Activated B cell treated with CpG ODN at 0.5 μM for 24 hours (primary cell): ENCODE measurements around the gene POU2F1. TPM values are rescaled to one million over a fixed set of nuclear protein-coding genes. Genes with fewer than 3 reads are reported as not detected.
A peak's percentile ranks its signal among the peaks of the same experiment; 100 is the strongest.

Experiments used
- ATAC-seq: fragments of 200-7000 bp; cut with Tn5 transposase; one replicate; pipeline ENCODE4 v1.10.0; 2021; ENCODE audit warnings: low read depth, mild to moderate bottlenecking, moderate library complexity
- CTCF ChIA-PET: fragments of 350-600 bp; sonication (Branson Sonifier 250); formaldehyde crosslinking; loops from one replicate; lab custom pipeline; 2021; ENCODE audit warnings: antibody characterized with exemption; lab: Charles Lee
- POLR2A ChIA-PET: fragments of 350-600 bp; sonication (Branson Sonifier 250); formaldehyde crosslinking; loops from one replicate; lab custom pipeline; 2021; ENCODE audit warnings: antibody characterized with exemption; lab: Charles Lee
- DNase-seq: peaks from one replicate; pipeline ENCODE4 v3.0.0; 2022
- H3K27ac Mint-ChIP-seq: one replicate; pipeline ENCODE4 v1.8.0; 2020; ENCODE audit warnings: mixed read lengths
- H3K27me3 Mint-ChIP-seq: one replicate; pipeline ENCODE4 v1.8.0; 2021; ENCODE audit warnings: mixed read lengths
- H3K36me3 Mint-ChIP-seq: one replicate; pipeline ENCODE4 v1.8.0; 2021; ENCODE audit warnings: low read depth, mixed read lengths
- H3K4me1 Mint-ChIP-seq: one replicate; pipeline ENCODE4 v1.8.0; 2021; ENCODE audit warnings: mixed read lengths
- H3K4me3 Mint-ChIP-seq: one replicate; pipeline ENCODE4 v1.8.0; 2020; ENCODE audit warnings: mild to moderate bottlenecking, mixed read lengths
- H3K9me3 Mint-ChIP-seq: one replicate; pipeline ENCODE4 v1.8.0; 2020; ENCODE audit warnings: mixed read lengths
- CTCF ChIP-seq: fragments of 200-600 bp; IDR thresholded peaks from one replicate; pipeline ENCODE4 v1.8.0; 2022; ENCODE audit warnings: antibody characterized with exemption, mild to moderate bottlenecking
- intact Hi-C: fragments of 100-400 bp; cut with micrococcal nuclease; formaldehyde crosslinking; loops from one replicate; pipeline ENCODE4 v1.15.1; 2024
- total RNA-seq: library from RNA; stranded (reverse); gene quantifications from 2 replicates; pipeline ENCODE4 v1.2.3, GENCODE V29; 2022

POU2F1 gene
- total RNA-seq, 1 donor from 2014 or later, result 35.5 TPM

- Mint-ChIP-seq H3K4me1 (peaks cover 48% of the 10 kb centered on the region), H3K27me3 (no peaks in the 10 kb centered on the region), H3K9me3 (peaks cover 1% of the 10 kb centered on the region), H3K4me3 (no peak overlapping the region), H3K27ac (no peak overlapping the region), H3K36me3 (peaks cover 1% of the 10 kb centered on the region)
- no peak for TF ChIP-seq CTCF
- intact Hi-C loops, result loop anchor here (2.0 kb wide), 1 partner anchor 16 kb away; no protein-coding TSS in a partner anchor
- ChIA-PET CTCF (no interaction called here), POLR2A (no interaction called here)
- no peak for DNase-seq
- ATAC-seq, result no peak
Observed at GRCh38 chr1:167248707-167249642, 28.3 kb downstream of the POU2F1 start.

- ATAC-seq, result peak; percentile 61
- H3K27me3 Mint-ChIP-seq, result no peaks in the 10 kb centered on the region
- no peaks in the 10 kb centered on the region for H3K9me3 Mint-ChIP-seq
- no peak overlapping the region for H3K27ac Mint-ChIP-seq
- intact Hi-C loops, result loop anchor here (2.0 kb wide), 1 partner anchor 15 kb away; no protein-coding TSS in a partner anchor
- H3K36me3 Mint-ChIP-seq, result no peaks in the 10 kb centered on the region
- H3K4me3 Mint-ChIP-seq, result no peak overlapping the region
- no peak for DNase-seq
- ChIA-PET CTCF (no interaction called here), POLR2A (no interaction called here)
- no peak for TF ChIP-seq CTCF
- peaks cover 46% of the 10 kb centered on the region for H3K4me1 Mint-ChIP-seq
Observed at GRCh38 chr1:167249702-167250101, 29.0 kb downstream of the POU2F1 start.

- ATAC-seq (no peak), DNase-seq (no peak)
- H3K27me3 Mint-ChIP-seq, result no peaks in the 10 kb centered on the region
- TF ChIP-seq CTCF, result no peak
- ChIA-PET POLR2A (no interaction called here), CTCF (no interaction called here)
- intact Hi-C loops, result no loop called here
- no peak overlapping the region for H3K4me3 Mint-ChIP-seq
- H3K4me1 Mint-ChIP-seq, result peaks cover 45% of the 10 kb centered on the region
- H3K27ac Mint-ChIP-seq, result no peak overlapping the region
- H3K36me3 Mint-ChIP-seq, result no peaks in the 10 kb centered on the region
- H3K9me3 Mint-ChIP-seq, result no peaks in the 10 kb centered on the region
Observed at GRCh38 chr1:167250482-167250881, 29.8 kb downstream of the POU2F1 start.

GRCh38 chr1:167251472-167251871 is 30.8 kb downstream of the POU2F1 start:
- ATAC-seq (no peak), DNase-seq (no peak)
- Mint-ChIP-seq H3K9me3 (no peaks in the 10 kb centered on the region), H3K36me3 (no peaks in the 10 kb centered on the region), H3K4me1 (peaks cover 42% of the 10 kb centered on the region), H3K27me3 (no peaks in the 10 kb centered on the region), H3K27ac (no peak overlapping the region), H3K4me3 (no peak overlapping the region)
- intact Hi-C loops, result no loop called here
- POLR2A ChIA-PET, result no interaction called here
- TF ChIP-seq CTCF, result no peak
- CTCF ChIA-PET, result interaction anchor here (0.7 kb wide), 1 partner anchor 29 kb away, joined by 5 read pairs; no protein-coding TSS in a partner anchor

- Mint-ChIP-seq H3K9me3 (no peaks in the 10 kb centered on the region), H3K4me3 (no peak overlapping the region), H3K4me1 (peaks cover 27% of the 10 kb centered on the region), H3K27me3 (no peaks in the 10 kb centered on the region), H3K27ac (no peak overlapping the region), H3K36me3 (no peaks in the 10 kb centered on the region)
- POLR2A ChIA-PET, result no interaction called here
- no peak for TF ChIP-seq CTCF
- intact Hi-C loops, result no loop called here
- ATAC-seq, result no peak
- CTCF ChIA-PET, result no interaction called here
- no peak for DNase-seq
Observed at GRCh38 chr1:167252986-167253385, 32.3 kb downstream of the POU2F1 start.
